GM18909 (cell line): Measurements from ENCODE around the gene TMEM213.

Experiments
- ATAC-seq: cut with Tn5 transposase; IDR thresholded peaks from one replicate; pipeline ENCODE4 v1.9.1; 2021; ENCODE audit warnings: mild to moderate bottlenecking; ENCODE audit not compliant: unreplicated experiment, poor library complexity

The TMEM213 gene

DNA sequence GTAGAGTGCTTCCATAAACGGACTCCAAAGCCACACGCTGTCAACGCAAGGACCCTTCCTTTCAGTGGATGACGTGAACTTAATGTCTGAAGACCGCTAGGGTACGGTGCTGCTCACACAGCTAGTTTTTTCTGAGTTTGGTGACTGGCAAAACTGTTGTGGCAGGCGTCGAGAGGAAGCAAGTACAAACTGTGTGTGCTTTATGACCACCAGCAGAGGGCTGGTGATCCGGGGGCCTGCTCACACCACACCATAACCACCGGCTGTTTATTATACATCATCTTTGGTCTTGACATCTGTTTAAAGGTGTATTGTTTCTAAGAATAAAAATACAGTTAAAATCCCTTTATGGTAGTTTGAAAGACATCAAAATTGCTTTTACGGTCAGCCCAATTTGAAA lies 37.3 kb downstream of the TMEM213 start:
- no peak for ATAC-seq

DNA sequence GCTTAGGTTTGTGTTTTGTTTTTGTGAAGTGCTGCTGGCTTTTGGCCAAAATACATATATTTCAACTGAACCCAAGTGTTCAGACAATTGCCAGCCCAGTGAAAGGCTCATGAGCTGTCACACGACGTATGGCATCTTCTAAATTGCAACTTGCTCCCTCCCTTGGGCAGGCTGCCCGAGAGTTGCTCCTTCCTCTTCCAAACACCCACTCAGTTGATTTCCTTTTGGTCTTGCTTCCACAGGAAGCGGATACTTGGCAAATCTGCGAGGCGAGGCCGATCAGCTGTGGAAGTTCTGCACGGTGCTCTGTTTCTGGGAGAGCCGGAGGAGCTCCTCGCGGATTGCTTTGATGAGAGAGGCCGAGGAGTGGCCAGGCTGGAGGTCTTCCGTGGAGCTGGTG lies 39.8 kb downstream of the TMEM213 start:
- no peak for ATAC-seq

- ATAC-seq = no peak
Measured at GRCh38 chr7:138838166-138838565, 40.4 kb downstream of the TMEM213 start.

- no peak for ATAC-seq
Measured at GRCh38 chr7:138842111-138842510, 44.3 kb downstream of the TMEM213 start.

GRCh38 chr7:138843632-138844580 lies 46.1 kb downstream of the TMEM213 start:
- ATAC-seq = no peak

DNA sequence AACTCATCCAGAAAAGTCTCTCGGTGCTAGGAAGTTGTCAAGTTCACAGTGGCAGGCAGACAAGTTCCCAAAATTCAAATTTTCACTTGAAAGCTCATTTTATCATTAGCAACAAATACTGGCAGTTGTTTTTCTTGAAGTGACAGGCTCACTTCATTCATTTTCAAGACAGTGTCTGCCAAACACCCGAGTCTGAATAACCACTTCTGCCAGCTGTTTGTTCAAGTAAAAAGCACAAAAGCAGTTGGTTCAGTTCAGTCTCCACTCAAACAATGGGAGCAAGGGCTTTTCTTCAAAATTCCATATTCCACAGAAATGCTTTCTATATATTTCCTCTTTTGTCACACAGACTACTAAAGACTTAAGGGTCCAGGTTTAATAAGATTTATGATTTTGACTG lies 47.9 kb downstream of the TMEM213 start:
- no peak for ATAC-seq

- no peak for ATAC-seq
Measured at GRCh38 chr7:138848056-138848980, 50.5 kb downstream of the TMEM213 start.

DNA sequence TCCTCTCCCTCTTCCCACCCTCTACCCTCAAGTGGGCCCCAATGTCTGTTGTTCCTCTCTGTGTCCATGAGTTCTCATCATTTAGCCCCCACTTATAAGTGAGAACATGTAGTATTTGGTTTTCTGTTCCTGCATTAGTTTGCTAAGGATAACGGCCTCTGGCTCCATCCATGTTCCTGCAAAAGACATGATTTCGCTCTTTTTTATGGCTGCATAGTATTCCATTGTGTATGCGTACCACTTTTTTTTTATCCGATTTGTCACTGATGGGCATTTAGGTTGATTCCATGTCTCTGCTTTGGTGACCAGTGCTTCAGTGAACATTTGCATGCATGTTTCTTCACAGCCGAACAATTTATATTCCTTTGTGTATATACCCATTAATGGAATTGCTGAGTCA lies 51.9 kb downstream of the TMEM213 start:
- no peak for ATAC-seq

DNA sequence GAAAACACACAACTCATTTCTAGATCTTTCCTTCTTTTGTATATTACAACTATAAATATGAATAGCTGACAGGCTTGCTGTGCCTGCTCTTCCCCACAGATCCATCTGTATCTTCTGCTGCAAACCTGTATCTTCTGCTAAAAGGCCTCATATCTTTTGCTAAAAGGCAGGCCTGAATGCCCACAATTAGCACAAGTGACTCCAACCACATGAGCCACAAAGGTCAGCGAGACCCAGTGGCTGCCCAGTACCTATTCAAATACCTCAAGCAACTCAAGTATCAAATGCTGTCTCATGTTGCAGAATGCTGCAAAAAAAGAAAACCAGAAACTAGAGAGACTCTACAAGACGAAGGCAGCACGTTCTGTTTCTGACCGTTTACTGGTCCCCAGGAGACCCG lies 54.7 kb downstream of the TMEM213 start:
- no peak for ATAC-seq

- no peak for ATAC-seq
Measured at GRCh38 chr7:138853448-138853847, 55.7 kb downstream of the TMEM213 start.

GRCh38 chr7:138854115-138854645 lies 56.4 kb downstream of the TMEM213 start:
- ATAC-seq = no peak

DNA sequence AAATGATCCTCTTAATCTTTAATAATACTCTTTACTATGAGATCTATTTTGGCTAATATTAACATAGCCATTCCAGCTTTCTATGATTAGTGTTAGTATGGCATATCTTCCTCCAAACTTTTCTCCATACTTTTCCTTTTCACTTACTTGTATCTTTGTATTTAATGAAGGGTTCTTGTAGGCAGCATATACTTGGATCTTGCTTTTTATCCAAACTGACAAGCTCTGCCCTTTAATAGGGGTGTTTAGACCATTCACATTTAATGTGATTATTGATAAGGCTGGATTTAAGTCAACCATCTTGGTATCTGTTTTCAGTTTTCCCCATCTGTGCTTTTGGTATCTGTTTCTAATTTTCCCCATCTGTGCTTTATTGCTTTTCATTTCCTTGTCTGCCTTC lies 59.9 kb downstream of the TMEM213 start:
- ATAC-seq = no peak

GRCh38 chr7:138861051-138861450 lies 63.3 kb downstream of the TMEM213 start:
- no peak for ATAC-seq

- no peak for ATAC-seq
Measured at GRCh38 chr7:138863931-138864330, 66.1 kb downstream of the TMEM213 start.

- no peak for ATAC-seq
Measured at GRCh38 chr7:138864667-138865066, 66.9 kb downstream of the TMEM213 start.

- peak; percentile 67 for ATAC-seq
Measured at GRCh38 chr7:138865843-138866242, 68.0 kb downstream of the TMEM213 start.

- ATAC-seq = no peak
Measured at GRCh38 chr7:138866353-138866752, 68.6 kb downstream of the TMEM213 start.

GRCh38 chr7:138867744-138868143 lies 70.0 kb downstream of the TMEM213 start:
- ATAC-seq = no peak

DNA sequence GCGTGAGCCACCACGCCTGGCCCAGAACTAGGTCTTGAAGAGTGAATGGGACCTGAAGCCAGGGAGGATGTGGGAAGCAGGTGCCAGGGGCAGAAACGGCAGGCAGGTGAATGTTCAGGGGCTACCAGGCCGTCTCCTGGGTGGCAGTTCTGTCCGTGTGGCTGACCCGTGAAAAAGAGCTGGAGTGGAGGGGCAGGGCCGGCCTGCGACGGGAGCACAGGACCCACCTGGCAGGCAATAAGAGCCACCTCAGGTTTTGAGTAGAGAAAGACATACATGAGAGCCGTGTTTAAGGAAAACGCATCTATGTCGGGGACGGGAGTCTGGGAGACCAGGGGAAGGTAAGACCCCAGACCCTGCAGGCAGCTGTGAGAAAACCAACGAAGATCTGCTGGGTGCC lies 70.9 kb downstream of the TMEM213 start:
- ATAC-seq = no peak

DNA sequence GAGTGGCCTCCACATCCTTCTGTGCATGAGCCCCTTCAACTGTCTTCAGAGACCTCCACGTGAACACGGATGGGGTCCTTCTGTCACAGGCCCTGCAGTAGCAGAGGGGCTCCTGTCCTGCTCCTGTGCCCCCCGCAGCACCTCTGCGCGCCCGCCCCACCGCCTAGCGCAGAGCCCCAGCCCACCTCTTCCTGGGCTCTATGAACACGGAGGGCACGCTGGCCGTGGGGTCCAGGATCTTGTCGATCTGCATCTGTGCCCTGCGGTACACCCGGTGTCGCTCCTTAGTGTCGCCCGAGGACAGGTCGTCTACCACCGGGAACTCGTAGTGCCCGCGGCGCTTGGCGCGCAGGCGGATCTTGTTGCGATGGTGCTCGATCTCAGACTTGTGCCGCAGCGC lies 71.6 kb downstream of the TMEM213 start:
- ATAC-seq = no peak
